ENCODE data around the gene GPR158.

The GPR158 gene

DNA sequence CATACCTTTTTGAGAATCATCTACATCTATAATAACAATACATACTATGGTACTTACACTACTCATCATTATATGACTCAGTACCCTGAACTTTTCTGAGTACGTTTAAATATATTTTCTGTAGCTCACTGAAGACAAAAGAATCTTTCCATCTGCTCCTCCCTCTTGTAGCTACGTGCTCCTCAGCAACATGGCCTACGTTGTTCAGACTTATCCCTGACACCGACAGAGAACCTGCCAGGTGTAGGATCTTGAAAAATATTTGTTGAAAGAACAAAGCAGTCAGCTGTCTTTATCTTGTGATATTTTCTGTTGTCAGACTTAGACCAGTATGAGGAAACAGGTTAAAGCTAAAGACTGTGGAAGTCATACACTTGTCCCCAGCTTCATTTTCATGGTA is 403.3 kb downstream of the GPR158 start:
- DNase-seq (ENCODE audit: low spot score), result no peak

DNA sequence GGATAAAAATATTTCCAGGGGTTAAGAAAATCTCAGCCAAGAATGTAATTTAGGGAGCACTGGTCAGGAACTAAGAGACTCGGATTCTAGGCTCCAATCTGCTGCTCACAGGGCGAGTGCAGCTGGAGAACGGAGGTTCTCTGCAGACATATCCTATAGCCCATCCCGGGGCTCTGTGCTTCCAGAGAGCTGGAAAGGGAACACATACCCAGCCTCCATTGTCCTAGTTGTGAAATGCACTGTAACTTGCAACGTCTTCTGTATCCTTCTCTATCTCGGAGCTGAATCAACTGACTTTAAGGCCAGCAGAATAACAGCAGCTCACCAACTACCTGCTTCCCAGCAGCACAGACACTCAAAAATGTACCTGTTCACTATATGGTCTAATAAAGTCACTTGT is 408.2 kb downstream of the GPR158 start:
- no peak for DNase-seq (ENCODE audit: low spot score)

- DNase-seq (ENCODE audit: low spot score), result no peak
These were observed 425.9 kb downstream of the GPR158 start for GRCh38 chr10:25600651-25601050.

- DNase-seq (ENCODE audit: low spot score), result no peak
These were observed 429.8 kb downstream of the GPR158 start for GRCh38 chr10:25604591-25604990.

- no peak for DNase-seq (ENCODE audit: low spot score)
These were observed 439.9 kb downstream of the GPR158 start for GRCh38 chr10:25614652-25615051.

GRCh38 chr10:25615926-25616325 is 441.1 kb downstream of the GPR158 start:
- DNase-seq (ENCODE audit: low spot score), result no peak

DNA sequence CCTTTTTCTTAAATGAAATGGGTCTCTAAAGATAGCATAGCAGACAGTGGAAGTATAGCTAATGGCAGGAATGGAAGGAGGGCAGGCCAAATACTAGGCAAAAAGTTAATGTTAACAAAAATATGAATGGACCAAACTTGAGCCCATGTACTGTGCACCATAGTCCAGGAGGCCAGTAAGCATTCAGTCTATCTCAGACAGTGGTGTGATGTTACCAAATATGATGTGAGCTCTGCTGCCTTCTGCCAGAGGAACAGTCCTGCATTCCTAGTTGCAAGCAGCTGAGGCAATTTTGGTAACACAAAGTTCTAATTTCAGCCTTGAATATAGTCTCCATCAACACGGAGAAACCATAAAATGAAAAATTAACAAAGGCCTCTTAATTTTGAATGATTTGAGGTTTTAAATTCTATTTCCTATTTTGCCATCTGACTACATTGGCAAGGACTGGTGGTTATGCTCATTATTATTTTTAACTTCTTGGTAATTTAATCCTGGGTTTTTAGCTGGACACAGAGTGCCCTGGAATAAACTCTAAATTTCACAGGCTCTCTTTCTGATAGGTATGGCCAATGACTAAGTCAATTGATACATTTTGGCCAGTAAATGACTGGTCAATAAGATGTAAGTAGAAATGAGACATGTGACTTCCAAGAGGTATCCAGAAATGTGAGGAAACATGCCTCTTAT is 442.2 kb downstream of the GPR158 start:
- DNase-seq (ENCODE audit: low spot score), result no peak

DNA sequence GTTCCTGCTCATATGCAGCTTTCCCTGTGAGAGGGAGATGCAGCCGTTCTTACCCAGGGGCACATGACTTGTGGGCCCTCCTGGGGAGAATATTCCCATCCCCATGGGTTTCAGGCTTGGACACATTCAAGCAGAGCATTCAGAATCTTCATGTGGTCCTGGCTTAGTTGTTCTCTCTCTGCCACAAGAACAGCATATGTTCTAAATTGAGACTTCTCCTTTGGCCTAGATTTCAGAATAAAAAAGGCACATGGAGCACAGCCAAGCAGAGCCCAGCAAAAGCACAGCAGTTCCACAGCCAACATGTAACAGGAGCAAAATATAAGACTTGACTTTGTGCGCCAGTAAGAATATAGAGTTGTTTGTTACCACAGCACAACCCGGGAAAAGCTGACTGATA is 452.8 kb downstream of the GPR158 start:
- DNase-seq (ENCODE audit: low spot score), result no peak

- no peak for DNase-seq (ENCODE audit: low spot score)
These were observed 454.5 kb downstream of the GPR158 start for GRCh38 chr10:25629333-25629732.

- no peak for DNase-seq (ENCODE audit: low spot score)
These were observed 456.7 kb downstream of the GPR158 start for GRCh38 chr10:25631471-25631870.

DNA sequence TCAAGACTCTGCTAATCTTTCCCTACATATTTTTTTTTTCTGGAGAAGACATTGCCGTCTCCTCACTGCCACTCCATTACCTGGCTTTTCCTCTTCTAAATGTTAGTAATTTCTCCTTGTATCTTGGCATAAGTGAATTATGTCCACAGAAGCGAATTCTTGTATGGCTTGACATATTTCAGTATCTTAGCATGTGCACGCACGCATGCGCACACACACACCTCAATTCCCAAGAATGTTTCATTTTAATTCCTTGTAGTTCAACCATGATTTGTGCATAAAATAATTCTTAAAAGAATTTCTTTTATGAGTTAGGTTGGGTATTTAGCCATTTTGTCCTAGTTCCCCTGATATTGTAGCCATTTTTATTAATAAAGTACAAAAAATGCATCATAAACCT is 458.0 kb downstream of the GPR158 start:
- DNase-seq (ENCODE audit: low spot score), result no peak

DNA sequence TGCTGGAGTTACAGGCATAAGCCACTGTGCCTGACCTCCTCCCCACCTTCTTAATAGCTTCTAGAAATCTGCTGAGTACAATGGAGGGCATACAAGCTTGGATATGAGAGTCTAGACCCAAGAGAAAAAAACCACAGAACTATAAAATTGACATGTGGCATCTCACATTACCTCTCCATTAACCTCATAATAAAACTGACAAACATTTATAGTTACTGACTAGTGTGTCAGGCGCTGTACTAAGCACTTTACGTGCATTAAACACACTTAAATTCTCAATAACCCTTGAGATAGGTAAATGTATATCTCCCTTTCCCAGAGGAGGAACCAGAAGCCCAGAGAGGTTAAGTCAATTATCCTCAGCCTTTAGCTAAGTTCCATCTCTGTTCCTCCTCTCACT is 458.7 kb downstream of the GPR158 start:
- DNase-seq (ENCODE audit: low spot score), result no peak

DNA sequence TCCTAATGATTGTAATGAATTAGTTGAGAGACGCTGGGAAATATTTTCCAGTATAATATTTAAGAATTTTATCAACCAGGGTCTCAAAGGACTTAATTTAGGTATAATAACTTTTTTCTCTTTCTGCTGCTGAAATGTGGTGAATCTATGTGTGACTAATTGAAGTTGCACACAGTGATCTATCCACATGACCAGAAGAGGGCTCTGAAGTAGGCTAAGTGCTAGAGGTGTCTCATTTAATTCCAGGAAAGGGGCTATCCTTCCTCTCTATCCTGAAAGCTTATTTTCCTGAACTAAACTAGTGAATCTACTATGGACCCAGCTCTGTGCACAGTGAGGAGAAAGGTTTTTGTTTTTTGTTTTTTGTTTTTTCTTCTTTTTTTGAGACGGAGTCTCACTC is 464.8 kb downstream of the GPR158 start:
- DNase-seq (ENCODE audit: low spot score), result no peak

DNA sequence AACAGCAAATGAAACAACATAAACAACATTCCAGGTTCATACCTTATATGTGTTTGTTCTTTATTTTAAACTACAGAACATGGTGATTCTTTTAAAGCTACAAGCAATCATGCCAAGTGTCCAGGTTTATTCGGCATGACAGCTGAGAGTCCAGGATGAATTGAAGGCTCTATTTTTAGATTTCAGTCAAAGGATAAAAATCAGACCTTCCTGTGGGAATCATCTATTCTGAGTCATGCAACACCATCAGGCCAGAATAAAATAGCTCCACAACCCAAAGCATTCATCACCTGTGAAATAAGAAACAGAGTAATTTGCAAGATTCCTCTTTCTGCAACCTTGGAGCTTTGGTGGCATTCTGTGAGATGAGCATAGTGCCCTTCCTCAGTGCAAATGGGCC is 466.8 kb downstream of the GPR158 start:
- no peak for DNase-seq (ENCODE audit: low spot score)

- no peak for DNase-seq (ENCODE audit: low spot score)
These were observed 467.9 kb downstream of the GPR158 start for GRCh38 chr10:25642721-25643120.

- no peak for DNase-seq (ENCODE audit: low spot score)
These were observed 471.6 kb downstream of the GPR158 start for GRCh38 chr10:25646371-25646770.

DNA sequence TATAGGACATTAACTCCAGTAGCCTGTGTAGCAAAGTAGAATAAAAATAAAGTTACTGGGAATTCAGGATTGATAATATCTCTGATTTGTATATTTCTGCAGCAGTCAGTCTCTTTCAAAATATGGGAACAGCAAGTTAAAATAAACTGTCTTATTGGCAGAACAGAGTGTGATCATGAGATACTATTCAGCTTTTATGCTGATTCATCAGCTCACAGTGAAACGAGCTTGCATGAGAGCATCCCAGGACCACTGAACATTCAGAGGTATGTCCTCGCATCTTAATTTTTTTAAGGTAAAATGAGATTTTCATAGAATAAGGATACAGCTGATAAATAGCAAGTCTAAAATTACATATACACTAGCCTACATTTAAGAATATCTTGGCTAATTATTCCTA is 476.7 kb downstream of the GPR158 start:
- DNase-seq (ENCODE audit: low spot score), result no peak
